HepG2 (cell line): ENCODE measurements around the gene ABTB2. TPM values are rescaled to one million over a fixed set of nuclear protein-coding genes. Genes with fewer than 3 reads are reported as not detected.

Experiments used
- CEBPB ChIP-seq: IDR thresholded peaks from 2 replicates; pipeline ENCODE4 v1.6.1; 2011; ENCODE audit warnings: low read depth, low read length, improper control_type of control experiment, borderline replicate concordance
- NCOR1 ChIP-seq: fragments of 200-600 bp; sonication (generic); IDR thresholded peaks from 2 replicates; pipeline ENCODE4 v1.7.0; 2017; ENCODE audit warnings: antibody characterized with exemption, low read length, borderline replicate concordance
- POLR2G ChIP-seq: fragments of 200-400 bp; formaldehyde crosslinking; IDR thresholded peaks from 2 replicates; pipeline ENCODE4 v1.6.1; 2018; ENCODE audit warnings: mild to moderate bottlenecking, low read depth, low read length, moderate library complexity
- STAG1 ChIP-seq: sonication (generic); formaldehyde crosslinking; IDR thresholded peaks from 2 replicates; pipeline ENCODE4 v1.4.0; 2020; ENCODE audit warnings: missing genetic modification reagents
- ZFYVE20 ChIP-seq: sonication (generic); formaldehyde crosslinking; IDR thresholded peaks from 2 replicates; pipeline ENCODE4 v1.8.0; 2023; ENCODE audit warnings: low read depth, mild to moderate bottlenecking, moderate library complexity, missing genetic modification reagents, borderline replicate concordance
- ZNF180 ChIP-seq: sonication (generic); formaldehyde crosslinking; IDR thresholded peaks from 2 replicates; pipeline ENCODE4 v1.4.0; 2020; ENCODE audit warnings: low read depth, missing genetic modification reagents, borderline replicate concordance
- ZNF253 ChIP-seq: sonication (generic); formaldehyde crosslinking; IDR thresholded peaks from 2 replicates; pipeline ENCODE4 v1.8.0; 2022; ENCODE audit warnings: mild to moderate bottlenecking, missing genetic modification reagents, borderline replicate concordance
- polyA plus RNA-seq, 8 experiments: library from polyadenylated mRNA; depleted of rRNA in 3 of 8; stranded (reverse) in 7 of 8; unstranded in 1 of 8; fragments of >200 nt; fragmentation: Illumina TruSeq in 4 of 8; extraction: Trizol in 4 of 8; gene quantifications; 2 replicates each; pipeline versions ENCODE4 v1.2.1 to v1.2.3, GENCODE V29; 2011 to 2016; ENCODE audit warnings: low read depth in 4 of 8, missing spikeins in 1 of 8, mixed read lengths in 1 of 8; ENCODE audit not compliant: insufficient read depth in 1 of 8
- total RNA-seq, 5 experiments: library from RNA; depleted of rRNA; stranded (reverse); fragments of >200 nt; fragmentation: Illumina TruSeq; extraction: Trizol; gene quantifications; 2 replicates each; pipeline ENCODE4 v1.2.3, GENCODE V29; 2016; ENCODE audit warnings: low read depth in 1 of 5
- TF ChIP-seq, protein P1 (sequence below): sonication (generic); formaldehyde crosslinking; IDR thresholded peaks from 2 replicates; pipeline ENCODE4 v1.4.0; 2020; ENCODE audit warnings: missing genetic modification reagents, borderline replicate concordance
- TF ChIP-seq, protein P2 (sequence below): sonication (generic); formaldehyde crosslinking; IDR thresholded peaks from 2 replicates; pipeline ENCODE4 v1.5.0; 2020; ENCODE audit warnings: missing genetic modification reagents
- TF ChIP-seq, protein P3 (sequence below): sonication (generic); formaldehyde crosslinking; IDR thresholded peaks from 2 replicates; pipeline ENCODE4 v1.8.1; 2023; ENCODE audit warnings: mild to moderate bottlenecking, missing genetic modification reagents, borderline replicate concordance
- TF ChIP-seq, protein P4 (sequence below): sonication (generic); formaldehyde crosslinking; IDR thresholded peaks from 2 replicates; pipeline ENCODE4 v1.5.0; 2020; ENCODE audit warnings: mild to moderate bottlenecking, missing genetic modification reagents, borderline replicate concordance
- TF ChIP-seq, protein P5 (sequence below): IDR thresholded peaks from 2 replicates; pipeline ENCODE4 v1.6.1; 2012; ENCODE audit warnings: low read length, improper control_type of control experiment
- TF ChIP-seq, protein P6 (sequence below): sonication (generic); formaldehyde crosslinking; IDR thresholded peaks from 2 replicates; pipeline ENCODE4 v1.4.0; 2020; ENCODE audit warnings: missing genetic modification reagents

Gene ABTB2
- total and polyA plus RNA-seq, 2 of the 13 experiments (the other 11 are each of a cell fraction or from before 2014, with no cell fraction given): 5.1 to 15.4 TPM

DNA sequence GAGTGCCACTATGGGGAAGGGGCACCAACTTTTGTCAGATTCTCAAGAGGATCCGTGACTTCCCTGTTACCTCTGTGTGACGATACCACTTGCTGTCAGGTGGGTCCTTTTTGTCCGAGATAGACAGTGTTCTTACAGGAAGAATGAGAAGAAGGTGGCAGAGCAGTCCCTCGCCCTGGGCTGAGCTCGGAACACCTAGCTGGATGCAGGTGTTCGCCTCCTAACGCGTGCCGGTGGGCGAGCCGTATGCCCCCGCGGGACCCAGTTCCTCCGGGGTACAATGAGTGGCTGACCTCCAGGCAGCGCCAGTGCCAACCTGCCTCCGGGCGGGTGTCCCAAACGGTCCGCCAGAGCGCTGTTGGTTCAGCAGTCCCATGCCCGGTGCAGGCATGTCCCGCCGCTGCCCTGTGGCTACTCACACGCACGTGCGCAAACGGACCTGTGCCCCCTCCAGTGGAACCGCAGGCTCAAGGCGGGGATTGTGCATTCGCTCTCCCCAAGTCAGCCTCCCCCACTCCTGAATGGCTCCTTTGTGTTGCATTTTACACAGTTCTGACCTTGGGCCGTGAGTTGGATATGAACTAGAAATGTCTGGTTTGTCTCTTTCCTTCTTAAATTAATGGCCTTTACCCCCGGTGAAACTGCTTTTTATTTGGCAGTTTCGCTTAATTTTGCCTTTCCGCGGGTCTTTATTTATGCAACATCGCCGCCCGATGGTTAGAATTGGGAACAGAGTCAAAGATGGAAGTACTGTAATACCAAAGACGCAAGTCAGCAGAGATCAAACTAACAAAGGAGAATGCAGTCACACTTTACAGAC lies 1.1 kb upstream of the ABTB2 start (continued):
- TF ChIP-seq POLR2G: peak; percentile 48; the same call in 1 of the 2 replicates
- TF ChIP-seq, protein P1, sequence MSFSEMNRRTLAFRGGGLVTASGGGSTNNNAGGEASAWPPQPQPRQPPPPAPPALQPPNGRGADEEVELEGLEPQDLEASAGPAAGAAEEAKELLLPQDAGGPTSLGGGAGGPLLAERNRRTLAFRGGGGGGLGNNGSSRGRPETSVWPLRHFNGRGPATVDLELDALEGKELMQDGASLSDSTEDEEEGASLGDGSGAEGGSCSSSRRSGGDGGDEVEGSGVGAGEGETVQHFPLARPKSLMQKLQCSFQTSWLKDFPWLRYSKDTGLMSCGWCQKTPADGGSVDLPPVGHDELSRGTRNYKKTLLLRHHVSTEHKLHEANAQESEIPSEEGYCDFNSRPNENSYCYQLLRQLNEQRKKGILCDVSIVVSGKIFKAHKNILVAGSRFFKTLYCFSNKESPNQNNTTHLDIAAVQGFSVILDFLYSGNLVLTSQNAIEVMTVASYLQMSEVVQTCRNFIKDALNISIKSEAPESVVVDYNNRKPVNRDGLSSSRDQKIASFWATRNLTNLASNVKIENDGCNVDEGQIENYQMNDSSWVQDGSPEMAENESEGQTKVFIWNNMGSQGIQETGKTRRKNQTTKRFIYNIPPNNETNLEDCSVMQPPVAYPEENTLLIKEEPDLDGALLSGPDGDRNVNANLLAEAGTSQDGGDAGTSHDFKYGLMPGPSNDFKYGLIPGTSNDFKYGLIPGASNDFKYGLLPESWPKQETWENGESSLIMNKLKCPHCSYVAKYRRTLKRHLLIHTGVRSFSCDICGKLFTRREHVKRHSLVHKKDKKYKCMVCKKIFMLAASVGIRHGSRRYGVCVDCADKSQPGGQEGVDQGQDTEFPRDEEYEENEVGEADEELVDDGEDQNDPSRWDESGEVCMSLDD (CRISPR knock-in tag): no peak
- TF ChIP-seq STAG1: peak; percentile 91
- TF ChIP-seq, protein P2, sequence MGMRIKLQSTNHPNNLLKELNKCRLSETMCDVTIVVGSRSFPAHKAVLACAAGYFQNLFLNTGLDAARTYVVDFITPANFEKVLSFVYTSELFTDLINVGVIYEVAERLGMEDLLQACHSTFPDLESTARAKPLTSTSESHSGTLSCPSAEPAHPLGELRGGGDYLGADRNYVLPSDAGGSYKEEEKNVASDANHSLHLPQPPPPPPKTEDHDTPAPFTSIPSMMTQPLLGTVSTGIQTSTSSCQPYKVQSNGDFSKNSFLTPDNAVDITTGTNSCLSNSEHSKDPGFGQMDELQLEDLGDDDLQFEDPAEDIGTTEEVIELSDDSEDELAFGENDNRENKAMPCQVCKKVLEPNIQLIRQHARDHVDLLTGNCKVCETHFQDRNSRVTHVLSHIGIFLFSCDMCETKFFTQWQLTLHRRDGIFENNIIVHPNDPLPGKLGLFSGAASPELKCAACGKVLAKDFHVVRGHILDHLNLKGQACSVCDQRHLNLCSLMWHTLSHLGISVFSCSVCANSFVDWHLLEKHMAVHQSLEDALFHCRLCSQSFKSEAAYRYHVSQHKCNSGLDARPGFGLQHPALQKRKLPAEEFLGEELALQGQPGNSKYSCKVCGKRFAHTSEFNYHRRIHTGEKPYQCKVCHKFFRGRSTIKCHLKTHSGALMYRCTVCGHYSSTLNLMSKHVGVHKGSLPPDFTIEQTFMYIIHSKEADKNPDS (CRISPR knock-in tag): no peak
- TF ChIP-seq, protein P3, sequence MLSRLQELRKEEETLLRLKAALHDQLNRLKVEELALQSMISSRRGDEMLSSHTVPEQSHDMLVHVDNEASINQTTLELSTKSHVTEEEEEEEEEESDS (CRISPR knock-in tag): no peak
- no peak for TF ChIP-seq NCOR1
- no peak for TF ChIP-seq ZNF180 (CRISPR knock-in tag)
- no peak for TF ChIP-seq ZNF253 (CRISPR knock-in tag)
- TF ChIP-seq, protein P4, sequence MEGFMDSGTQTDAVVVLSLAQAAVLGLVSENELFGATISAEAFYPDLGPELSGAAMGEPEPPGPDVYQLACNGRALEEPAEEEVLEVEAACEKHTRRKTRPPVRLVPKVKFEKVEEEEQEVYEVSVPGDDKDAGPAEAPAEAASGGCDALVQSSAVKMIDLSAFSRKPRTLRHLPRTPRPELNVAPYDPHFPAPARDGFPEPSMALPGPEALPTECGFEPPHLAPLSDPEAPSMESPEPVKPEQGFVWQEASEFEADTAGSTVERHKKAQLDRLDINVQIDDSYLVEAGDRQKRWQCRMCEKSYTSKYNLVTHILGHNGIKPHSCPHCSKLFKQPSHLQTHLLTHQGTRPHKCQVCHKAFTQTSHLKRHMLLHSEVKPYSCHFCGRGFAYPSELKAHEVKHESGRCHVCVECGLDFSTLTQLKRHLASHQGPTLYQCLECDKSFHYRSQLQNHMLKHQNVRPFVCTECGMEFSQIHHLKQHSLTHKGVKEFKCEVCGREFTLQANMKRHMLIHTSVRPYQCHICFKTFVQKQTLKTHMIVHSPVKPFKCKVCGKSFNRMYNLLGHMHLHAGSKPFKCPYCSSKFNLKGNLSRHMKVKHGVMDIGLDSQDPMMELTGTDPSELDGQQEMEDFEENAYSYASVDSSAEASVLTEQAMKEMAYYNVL (CRISPR knock-in tag): no peak; the same call in 1 of the 2 replicates
- TF ChIP-seq CEBPB: no peak
- TF ChIP-seq, protein P5, sequence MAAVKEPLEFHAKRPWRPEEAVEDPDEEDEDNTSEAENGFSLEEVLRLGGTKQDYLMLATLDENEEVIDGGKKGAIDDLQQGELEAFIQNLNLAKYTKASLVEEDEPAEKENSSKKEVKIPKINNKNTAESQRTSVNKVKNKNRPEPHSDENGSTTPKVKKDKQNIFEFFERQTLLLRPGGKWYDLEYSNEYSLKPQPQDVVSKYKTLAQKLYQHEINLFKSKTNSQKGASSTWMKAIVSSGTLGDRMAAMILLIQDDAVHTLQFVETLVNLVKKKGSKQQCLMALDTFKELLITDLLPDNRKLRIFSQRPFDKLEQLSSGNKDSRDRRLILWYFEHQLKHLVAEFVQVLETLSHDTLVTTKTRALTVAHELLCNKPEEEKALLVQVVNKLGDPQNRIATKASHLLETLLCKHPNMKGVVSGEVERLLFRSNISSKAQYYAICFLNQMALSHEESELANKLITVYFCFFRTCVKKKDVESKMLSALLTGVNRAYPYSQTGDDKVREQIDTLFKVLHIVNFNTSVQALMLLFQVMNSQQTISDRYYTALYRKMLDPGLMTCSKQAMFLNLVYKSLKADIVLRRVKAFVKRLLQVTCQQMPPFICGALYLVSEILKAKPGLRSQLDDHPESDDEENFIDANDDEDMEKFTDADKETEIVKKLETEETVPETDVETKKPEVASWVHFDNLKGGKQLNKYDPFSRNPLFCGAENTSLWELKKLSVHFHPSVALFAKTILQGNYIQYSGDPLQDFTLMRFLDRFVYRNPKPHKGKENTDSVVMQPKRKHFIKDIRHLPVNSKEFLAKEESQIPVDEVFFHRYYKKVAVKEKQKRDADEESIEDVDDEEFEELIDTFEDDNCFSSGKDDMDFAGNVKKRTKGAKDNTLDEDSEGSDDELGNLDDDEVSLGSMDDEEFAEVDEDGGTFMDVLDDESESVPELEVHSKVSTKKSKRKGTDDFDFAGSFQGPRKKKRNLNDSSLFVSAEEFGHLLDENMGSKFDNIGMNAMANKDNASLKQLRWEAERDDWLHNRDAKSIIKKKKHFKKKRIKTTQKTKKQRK: no peak
- TF ChIP-seq, protein P6, sequence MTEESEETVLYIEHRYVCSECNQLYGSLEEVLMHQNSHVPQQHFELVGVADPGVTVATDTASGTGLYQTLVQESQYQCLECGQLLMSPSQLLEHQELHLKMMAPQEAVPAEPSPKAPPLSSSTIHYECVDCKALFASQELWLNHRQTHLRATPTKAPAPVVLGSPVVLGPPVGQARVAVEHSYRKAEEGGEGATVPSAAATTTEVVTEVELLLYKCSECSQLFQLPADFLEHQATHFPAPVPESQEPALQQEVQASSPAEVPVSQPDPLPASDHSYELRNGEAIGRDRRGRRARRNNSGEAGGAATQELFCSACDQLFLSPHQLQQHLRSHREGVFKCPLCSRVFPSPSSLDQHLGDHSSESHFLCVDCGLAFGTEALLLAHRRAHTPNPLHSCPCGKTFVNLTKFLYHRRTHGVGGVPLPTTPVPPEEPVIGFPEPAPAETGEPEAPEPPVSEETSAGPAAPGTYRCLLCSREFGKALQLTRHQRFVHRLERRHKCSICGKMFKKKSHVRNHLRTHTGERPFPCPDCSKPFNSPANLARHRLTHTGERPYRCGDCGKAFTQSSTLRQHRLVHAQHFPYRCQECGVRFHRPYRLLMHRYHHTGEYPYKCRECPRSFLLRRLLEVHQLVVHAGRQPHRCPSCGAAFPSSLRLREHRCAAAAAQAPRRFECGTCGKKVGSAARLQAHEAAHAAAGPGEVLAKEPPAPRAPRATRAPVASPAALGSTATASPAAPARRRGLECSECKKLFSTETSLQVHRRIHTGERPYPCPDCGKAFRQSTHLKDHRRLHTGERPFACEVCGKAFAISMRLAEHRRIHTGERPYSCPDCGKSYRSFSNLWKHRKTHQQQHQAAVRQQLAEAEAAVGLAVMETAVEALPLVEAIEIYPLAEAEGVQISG (CRISPR knock-in tag): peak; percentile 54
- TF ChIP-seq ZFYVE20 (CRISPR knock-in tag): no peak
